ENCODE data around the gene PRKN.

PRKN gene

DNA sequence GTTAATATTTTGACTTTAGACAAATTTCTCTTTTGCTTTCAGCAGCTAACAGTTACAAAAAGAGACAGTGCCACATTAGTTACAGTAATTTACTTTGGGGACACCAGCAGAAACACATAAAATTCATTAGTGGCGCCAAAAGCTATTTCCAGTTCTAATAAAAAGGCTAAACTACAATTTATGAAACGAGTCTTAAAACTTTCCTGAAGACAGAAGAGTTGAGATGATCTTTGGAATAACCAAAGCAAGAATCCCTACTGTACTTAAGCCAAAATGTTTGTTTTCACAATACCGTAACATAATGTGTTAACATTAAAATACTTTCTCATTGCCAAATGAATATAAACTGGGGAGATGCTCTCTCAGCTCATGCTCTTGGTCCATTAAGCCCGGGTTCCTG is 1103.5 kb downstream of the PRKN start:
- no peak for DNase-seq

DNA sequence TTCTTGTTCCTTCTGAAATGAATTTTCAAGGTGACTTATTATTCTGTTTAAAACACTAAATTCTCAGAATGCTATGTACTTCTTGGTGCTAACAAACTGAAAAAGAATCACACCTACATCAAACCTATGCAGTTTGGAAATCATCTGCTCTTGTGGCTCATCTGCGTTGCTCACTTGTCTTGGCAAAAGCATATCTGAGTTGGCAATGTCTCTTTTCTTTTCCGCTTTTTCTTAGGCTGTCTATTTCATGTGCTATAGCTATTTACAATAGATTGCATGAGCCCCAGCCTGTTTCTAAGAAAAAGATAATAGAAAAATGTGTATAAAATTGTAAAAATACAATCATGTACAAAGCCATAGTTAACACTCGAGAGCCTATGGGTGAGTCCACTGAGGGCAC is 1104.8 kb downstream of the PRKN start:
- no peak for DNase-seq

DNA sequence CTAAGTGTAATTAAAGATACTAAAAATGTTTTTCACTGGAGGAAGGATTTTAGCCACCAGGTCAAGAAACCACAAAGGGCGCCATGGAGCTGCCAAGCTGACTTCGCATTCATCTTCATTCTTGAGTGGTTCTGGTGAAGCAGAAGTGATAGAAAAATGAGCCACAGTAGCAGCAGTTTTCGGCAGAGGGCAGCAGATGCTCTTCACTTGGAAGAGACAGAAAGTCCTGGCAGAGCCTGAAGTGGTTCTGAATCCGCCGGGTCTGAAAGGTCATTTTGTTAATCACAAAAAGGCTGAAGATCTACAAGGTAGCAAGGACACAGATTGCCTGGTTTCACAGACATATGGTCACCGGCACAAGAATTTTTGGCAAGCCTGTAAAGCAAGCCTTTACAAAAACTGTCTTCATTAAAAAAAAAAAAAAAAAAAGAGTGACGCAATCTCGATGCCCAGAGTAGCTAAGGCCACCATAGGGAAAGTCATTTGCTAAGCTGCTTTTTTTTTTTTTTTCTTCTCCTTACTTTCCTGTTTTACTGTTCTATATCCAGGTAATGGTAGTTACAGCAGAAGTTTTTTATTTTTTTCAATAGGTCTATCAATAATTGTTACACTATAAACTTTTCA is 1108.6 kb downstream of the PRKN start:
- DNase-seq: no peak

DNA sequence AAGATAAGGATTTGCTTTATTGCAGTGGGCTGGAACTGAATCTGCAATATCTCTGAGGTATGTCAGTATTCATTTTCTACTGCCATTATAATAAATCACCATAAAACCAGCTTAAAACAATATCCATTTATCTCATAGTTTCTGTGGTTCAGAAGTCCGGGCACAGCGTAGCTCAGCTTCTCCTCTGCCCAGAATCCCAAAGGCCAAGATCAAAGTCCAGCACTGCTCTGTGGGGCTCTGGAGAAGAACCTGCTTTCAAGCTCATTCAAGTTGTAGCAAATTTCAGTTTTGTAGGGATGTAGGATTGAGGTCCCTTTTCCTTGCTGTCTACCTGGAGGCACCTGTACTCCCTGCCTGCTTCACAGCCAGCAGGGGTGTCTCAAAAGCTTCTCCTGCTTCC is 1113.9 kb downstream of the PRKN start:
- DNase-seq: no peak

- DNase-seq: no peak
Measured at GRCh38 chr6:161608771-161609170, 1118.8 kb downstream of the PRKN start.

DNA sequence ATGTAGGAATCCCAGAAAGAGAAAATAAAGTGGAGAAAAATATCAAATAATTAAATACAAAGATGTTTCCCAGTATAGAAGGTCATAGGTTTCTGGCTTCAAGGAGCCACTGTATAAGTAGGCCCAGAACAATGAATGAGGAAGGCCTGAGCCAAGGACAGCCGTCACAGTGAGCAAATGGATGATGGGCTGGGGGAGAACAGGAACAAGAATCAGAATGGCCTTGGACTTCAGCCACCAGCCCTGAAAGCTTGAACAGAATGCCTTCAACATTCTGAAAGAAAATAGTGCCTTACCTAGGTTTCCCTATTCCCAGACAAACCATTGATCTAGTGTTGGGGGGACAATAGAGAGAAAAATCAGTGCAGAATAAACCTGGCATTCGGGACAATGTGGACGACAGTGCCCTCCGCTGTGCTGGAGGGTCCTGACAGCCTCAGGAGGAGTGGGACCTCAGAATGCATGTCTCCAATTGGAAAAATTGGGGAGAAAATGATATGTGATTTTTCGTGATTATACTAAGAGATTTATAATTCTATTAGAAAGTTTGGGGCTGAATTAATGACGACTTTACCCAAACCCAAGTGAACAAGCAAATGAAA is 1119.8 kb downstream of the PRKN start:
- DNase-seq: no peak

- DNase-seq: no peak
Measured at GRCh38 chr6:161602359-161602758, 1125.2 kb downstream of the PRKN start.

DNA sequence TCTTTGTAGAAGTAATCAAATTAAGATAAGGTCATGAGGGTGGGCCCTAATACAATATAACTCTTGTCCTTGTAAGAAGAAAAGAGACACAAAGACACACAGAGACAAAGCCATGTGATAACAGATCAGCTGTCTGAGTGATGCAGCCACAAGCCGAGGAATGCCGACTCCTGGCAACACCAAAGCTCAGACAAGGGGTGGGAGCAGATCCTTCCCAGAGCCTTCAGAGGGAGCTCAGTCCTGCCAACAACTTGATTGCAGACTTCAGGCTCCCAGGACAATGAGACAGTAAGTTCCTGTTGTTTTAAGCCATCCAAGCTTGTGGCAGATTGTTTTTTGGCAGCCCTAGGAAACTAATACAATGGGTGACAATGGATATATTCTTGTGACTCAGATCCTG is 1128.7 kb downstream of the PRKN start:
- DNase-seq: no peak

DNA sequence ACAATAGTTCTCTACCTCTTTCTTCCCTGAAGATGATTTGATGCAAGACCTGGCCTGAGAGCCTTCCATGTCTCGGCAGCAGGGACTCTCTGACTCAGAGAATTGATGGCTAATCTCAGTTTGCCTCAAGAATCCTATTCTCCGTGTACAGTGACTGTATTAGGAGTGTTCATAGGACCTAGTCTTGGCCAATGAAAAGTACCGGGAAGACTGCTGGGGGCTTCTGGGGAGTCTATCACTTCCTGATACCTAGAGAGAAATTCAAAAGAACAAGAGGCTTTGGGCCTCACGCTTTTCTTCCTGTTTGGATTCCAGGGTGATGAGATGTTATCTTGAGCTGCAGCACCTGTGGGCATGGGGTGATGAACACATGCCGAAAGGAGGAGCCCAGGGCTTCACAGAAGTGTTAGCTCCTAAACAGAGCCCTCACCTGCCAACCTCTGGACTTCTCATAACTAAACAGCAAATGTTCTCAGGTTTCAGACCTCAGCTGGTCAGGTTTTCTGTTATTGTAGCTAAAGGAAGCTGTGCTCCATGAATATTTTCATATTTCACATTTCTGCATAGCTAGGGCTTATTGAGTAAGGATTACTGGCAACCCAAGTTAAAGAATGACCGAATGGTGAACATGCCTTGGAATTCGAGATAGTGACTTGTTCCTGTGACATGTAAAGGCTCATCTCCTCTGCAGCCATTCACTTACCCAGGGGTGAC is 1130.6 kb downstream of the PRKN start:
- DNase-seq: no peak

GRCh38 chr6:161594412-161594811 is 1133.2 kb downstream of the PRKN start:
- DNase-seq: no peak

- no peak for DNase-seq
Measured at GRCh38 chr6:161590961-161591627, 1136.5 kb downstream of the PRKN start.

DNA sequence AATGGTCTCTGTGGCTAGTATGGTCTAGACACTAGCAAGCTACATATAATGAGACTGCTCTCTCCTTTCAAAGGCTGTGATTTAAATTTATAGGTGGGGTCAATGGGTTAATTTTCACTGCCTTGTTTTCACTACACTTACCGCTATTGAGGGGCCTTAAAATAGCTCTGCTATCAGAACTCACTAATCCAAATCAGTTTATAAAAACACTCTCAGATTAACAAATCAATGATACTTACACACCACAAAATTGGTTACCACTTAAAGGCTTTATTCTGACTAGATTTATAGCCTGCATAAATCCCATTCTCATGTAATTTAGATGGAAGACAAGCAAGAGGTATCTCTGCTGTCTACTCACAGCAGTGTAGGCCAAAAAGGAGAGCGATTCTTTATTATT is 1140.7 kb downstream of the PRKN start:
- DNase-seq: no peak

GRCh38 chr6:161584621-161585340 is 1142.8 kb downstream of the PRKN start:
- no peak for DNase-seq

DNA sequence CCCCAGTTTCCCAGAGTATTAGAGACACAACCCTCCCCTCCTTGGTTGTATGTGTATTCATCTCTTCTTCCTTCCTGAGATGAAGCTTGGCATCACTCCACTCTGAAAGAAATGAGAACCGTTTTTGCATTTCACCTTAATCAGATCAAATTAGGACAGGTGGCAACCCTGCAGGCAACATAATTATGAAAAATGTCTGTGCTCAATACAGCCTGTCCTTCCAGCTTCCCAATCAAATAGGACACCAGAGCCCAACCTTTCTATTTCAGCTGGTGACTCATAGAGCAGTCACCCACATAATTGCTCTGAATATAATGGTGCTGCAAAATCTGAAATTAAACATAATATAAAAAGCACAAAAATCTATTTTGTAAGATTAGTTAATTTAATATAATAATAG is 1143.5 kb downstream of the PRKN start:
- no peak for DNase-seq

GRCh38 chr6:161583584-161583983 is 1144.0 kb downstream of the PRKN start:
- no peak for DNase-seq

DNA sequence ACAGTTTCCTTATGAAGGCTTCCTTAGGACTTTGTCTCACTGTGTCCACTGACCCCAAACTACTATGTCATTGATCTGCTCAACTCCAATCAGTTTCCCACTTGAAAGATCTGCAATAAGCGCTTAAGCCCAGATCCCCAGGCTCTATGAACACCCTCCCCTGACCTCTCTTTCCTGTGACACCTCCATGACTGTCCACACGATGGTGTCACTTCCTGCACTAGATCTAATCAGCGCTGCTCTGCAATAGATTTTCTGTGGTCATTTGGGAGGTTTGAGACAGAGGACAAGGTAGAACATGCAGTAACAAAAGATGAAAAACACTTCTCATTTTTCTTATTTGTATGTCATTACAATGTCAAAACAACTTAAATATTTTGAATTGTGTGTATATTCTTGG is 1149.1 kb downstream of the PRKN start:
- DNase-seq: no peak

- DNase-seq: no peak
Measured at GRCh38 chr6:161575523-161576254, 1151.9 kb downstream of the PRKN start.

- no peak for DNase-seq
Measured at GRCh38 chr6:161568885-161569456, 1158.6 kb downstream of the PRKN start.

DNA sequence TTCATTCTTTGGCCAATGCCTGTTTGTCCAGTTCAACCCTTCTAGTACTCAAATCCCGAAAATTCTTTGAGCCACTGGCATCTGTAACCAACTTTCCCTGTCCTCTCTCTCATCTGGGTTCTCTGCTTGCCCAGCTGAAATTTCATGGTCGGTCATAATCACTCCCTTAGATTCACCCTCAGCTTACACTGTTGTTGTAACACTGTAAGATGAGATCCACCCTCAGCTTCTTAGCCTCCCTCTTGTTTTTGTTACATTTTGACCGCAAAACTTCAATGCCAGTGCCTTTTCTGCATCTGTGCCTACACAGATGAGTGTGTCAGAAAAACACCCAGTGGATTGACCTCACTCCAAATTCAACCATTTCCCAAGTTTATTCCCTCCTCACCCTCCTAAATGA is 1162.6 kb downstream of the PRKN start:
- DNase-seq: no peak

DNA sequence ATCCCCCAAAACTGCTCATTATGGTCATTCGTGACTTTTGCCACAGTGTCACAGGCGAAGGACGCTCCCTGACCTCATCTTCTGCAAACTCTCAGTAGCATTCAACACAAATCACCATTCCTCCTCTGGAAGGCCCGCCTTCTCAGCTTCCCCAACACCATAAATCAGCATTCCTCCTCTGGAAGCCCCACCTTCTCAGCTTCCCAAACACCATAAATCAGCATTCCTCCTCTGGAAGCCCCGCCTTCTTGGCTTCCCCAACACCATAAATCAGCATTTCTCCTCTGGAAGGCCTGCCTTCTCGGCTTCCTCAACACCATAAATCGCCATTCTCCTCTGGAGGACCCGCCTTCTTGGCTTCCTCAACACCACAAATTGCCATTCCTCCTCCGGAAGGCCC is 1165.7 kb downstream of the PRKN start:
- DNase-seq: no peak

DNA sequence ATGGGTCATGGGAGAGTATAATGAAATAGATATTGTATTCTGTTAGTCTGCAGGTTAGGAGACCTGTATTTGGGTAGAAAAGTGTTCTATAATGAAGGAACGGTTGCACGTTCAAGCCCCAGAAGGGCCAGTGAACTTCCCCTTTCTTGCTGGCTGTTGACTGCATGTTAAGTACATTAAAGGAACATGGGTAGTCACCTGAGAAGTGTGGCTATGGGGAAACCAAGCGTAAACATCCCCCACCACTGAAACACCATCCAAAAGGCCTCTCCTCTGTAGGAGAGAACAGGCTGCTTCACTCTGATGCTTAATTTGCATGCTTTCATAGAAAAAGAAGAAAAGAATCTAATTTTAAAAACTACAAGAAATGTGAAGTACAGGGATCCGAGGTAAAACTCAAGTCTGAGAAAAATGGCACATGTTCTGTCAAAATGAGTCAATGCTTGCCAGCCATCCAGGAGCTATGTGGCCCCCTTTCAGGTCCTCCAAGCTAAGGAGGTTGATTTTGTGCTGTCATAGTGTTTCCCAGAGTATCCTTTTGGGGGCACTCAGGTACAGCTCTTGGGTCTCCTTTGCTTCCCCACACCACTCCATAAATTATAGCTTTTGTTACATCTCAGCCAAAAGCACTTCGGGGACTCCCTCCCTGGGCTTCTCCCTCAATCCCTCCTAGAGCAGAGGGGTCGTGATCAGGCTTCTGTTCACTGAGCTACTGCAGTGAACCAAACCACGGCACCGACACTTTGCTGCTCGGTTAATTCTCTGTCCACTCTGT is 1170.0 kb downstream of the PRKN start:
- DNase-seq: no peak
